Osteocyte (in vitro differentiated cells): Measurements from ENCODE around the gene OR2T8. TPM values are rescaled to one million over a fixed set of nuclear protein-coding genes. Genes with fewer than 3 reads are reported as not detected.
A peak's percentile ranks its signal among the peaks of the same experiment; 100 is the strongest.

ENCODE experiments used
- DNase-seq: peaks from one replicate; pipeline ENCODE4 v3.0.0; 2021; ENCODE audit warnings: mixed read lengths; ENCODE audit not compliant: unreplicated experiment; ENCODE audit errors: extremely low spot score
- H3K27ac Mint-ChIP-seq: one replicate; pipeline ENCODE4 v1.8.0; 2021; ENCODE audit warnings: mild to moderate bottlenecking, mixed read lengths; ENCODE audit not compliant: unreplicated experiment
- H3K27me3 Mint-ChIP-seq: one replicate; pipeline ENCODE4 v1.8.0; 2021; ENCODE audit warnings: mixed read lengths; ENCODE audit not compliant: unreplicated experiment
- H3K36me3 Mint-ChIP-seq: one replicate; pipeline ENCODE4 v1.8.0; 2021; ENCODE audit warnings: mixed read lengths; ENCODE audit not compliant: unreplicated experiment
- H3K4me1 Mint-ChIP-seq: one replicate; pipeline ENCODE4 v1.8.0; 2021; ENCODE audit warnings: mixed read lengths; ENCODE audit not compliant: unreplicated experiment
- H3K4me3 Mint-ChIP-seq: one replicate; pipeline ENCODE4 v1.8.0; 2021; ENCODE audit warnings: mild to moderate bottlenecking, moderate library complexity, mixed read lengths; ENCODE audit not compliant: unreplicated experiment
- H3K9me3 Mint-ChIP-seq: one replicate; pipeline ENCODE4 v1.8.0; 2021; ENCODE audit warnings: mixed read lengths; ENCODE audit not compliant: unreplicated experiment
- total RNA-seq: library from RNA; stranded (reverse); gene quantifications from 2 replicates; pipeline ENCODE4 v1.2.1, GENCODE V29; 2021
- TF ChIP-seq, protein P1 (sequence below): fragments of 200-600 bp; sonication (generic); IDR thresholded peaks from 2 replicates; pipeline ENCODE4 v1.5.0; 2021; ENCODE audit warnings: antibody characterized with exemption, mild to moderate bottlenecking, moderate library complexity

OR2T8 gene
- total RNA-seq, 1 donor from 2014 or later = not detected

DNA sequence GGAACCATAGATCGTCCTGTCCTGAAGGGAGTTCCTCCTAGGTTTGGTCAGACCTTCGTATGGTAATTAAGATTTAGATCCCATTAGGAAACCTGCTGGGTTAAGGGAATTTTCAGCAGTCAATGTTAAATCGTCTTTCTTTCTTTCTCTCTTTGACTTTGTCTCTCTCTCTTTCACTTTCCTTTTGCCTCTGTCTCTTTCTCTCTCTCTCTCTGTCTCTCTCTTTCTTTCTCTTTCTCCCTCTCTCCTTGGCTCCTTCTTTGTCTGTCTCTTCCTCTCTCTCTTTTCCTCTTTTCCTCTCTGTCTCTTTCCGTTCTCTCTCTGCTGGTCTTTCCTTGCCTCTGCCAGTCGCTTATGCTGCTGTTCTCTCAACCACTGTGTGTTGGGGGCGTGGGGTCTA is 15.9 kb upstream of the OR2T8 start:
- H3K36me3 Mint-ChIP-seq = no peaks in the 10 kb centered on the region
- TF ChIP-seq, protein P1, sequence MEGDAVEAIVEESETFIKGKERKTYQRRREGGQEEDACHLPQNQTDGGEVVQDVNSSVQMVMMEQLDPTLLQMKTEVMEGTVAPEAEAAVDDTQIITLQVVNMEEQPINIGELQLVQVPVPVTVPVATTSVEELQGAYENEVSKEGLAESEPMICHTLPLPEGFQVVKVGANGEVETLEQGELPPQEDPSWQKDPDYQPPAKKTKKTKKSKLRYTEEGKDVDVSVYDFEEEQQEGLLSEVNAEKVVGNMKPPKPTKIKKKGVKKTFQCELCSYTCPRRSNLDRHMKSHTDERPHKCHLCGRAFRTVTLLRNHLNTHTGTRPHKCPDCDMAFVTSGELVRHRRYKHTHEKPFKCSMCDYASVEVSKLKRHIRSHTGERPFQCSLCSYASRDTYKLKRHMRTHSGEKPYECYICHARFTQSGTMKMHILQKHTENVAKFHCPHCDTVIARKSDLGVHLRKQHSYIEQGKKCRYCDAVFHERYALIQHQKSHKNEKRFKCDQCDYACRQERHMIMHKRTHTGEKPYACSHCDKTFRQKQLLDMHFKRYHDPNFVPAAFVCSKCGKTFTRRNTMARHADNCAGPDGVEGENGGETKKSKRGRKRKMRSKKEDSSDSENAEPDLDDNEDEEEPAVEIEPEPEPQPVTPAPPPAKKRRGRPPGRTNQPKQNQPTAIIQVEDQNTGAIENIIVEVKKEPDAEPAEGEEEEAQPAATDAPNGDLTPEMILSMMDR = no peak
- no peak for DNase-seq
- no peak overlapping the region for H3K27ac Mint-ChIP-seq
- H3K27me3 Mint-ChIP-seq = no peaks in the 10 kb centered on the region
- peaks cover 11% of the 10 kb centered on the region for H3K4me1 Mint-ChIP-seq
- H3K9me3 Mint-ChIP-seq = peaks cover 7% of the 10 kb centered on the region
- no peak overlapping the region for H3K4me3 Mint-ChIP-seq

DNA sequence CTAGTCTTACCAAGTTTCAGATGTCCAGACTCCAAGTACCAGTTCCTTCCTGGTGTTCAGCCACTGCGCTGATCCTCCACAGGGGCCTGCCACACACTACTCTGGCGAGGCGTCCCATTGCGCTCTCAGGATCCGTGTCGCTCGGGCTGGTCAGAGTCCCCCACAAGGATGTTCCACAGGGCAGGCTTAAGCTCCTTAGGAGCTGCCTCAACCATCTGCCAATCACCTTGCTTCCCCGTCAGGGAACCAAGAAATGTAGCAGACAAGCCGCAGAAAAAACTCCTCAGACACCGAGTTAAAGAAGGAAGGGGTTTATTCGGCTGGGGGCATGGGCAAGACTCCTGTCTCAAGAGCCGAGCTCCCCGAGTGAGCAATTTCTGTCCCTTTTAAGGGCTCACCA is 14.9 kb upstream of the OR2T8 start:
- H3K27me3 Mint-ChIP-seq = no peaks in the 10 kb centered on the region
- H3K4me1 Mint-ChIP-seq = peaks cover 11% of the 10 kb centered on the region
- DNase-seq = no peak
- TF ChIP-seq, protein P1 = no peak
- no peak overlapping the region for H3K4me3 Mint-ChIP-seq
- H3K36me3 Mint-ChIP-seq = no peaks in the 10 kb centered on the region
- H3K9me3 Mint-ChIP-seq = peaks cover 10% of the 10 kb centered on the region
- no peak overlapping the region for H3K27ac Mint-ChIP-seq

DNA sequence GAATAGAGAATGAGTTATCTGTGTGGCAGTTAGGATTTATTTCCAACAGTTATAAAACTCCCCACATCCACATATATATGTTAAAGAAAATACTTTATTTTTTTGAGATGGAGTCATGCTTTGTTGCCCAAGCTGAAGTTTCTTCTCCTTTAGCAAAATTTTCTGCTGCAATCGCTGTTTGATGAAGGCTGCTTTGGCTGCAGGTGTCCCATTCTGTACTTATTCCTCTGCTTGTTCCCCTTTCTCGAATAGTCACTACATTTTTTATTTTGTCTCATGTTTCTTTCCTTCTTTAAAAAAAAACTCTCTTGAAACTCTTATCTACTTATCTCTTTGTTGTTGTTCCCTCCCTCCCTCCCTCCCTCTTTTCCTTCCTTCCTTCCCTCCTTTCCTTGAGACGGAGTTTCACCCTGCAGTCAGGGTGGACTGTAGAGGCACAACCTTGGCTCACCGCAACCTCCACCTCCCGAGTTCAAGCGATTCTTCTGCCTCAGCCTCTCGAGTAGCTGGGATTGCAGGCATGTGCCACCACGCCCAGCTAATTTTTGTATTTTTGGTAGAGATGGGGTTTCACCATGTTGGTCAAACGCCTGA is 14.0 kb upstream of the OR2T8 start:
- TF ChIP-seq, protein P1 = no peak
- Mint-ChIP-seq H3K4me1 (peaks cover 11% of the 10 kb centered on the region), H3K4me3 (peak overlapping the region; percentile 69), H3K36me3 (no peaks in the 10 kb centered on the region), H3K27me3 (no peaks in the 10 kb centered on the region), H3K9me3 (peaks cover 17% of the 10 kb centered on the region), H3K27ac (peak overlapping the region; percentile 88)
- DNase-seq = no peak

DNA sequence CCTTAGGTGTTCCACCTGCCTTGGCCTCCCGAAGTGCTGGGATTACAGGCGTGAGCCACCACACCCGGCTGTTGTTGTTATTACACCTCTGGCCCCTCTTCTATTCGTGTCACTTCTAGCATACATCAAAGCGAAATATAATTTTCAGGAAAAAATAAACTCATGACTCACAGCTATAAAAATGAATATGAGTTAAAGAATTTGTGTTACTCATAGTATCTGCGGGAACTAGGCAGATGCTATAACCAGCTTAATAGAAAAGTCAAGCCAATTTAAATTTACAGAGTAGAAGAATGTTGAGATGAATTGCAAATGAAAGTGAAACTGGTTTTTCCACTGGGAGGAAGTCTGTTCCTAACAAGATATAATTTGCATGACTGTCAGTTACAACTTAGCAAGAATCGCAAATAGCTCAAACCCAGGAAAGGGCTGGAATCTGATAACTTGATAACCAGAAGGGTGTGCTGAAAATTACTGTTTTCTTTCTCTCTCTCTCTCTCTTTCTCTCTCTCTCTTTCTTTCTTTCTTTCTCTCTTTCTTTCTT is 13.5 kb upstream of the OR2T8 start:
- H3K27me3 Mint-ChIP-seq = no peaks in the 10 kb centered on the region
- peaks cover 17% of the 10 kb centered on the region for H3K9me3 Mint-ChIP-seq
- H3K27ac Mint-ChIP-seq = peak overlapping the region; percentile 88
- peak overlapping the region; percentile 69 for H3K4me3 Mint-ChIP-seq
- no peaks in the 10 kb centered on the region for H3K36me3 Mint-ChIP-seq
- H3K4me1 Mint-ChIP-seq = peaks cover 11% of the 10 kb centered on the region
- TF ChIP-seq, protein P1 = no peak
- no peak for DNase-seq

DNA sequence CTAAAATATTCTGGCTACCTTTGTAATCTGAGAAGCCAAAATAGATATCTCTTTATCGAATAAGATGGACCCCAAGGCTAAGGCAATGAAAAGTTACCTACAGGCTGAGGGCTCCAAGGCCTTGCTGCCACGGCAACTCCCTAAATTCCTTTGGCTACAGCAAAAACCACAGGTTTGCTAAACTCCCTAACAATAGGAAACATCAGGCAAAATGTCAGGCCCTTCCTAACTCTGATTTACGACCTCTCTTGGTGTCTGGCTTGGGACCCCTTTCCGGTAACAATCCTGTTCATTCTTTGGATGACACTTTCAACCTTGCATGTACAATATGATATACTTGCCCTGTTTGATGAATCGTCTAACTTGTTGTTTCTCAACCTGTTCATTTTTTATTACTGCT is 11.3 kb upstream of the OR2T8 start:
- H3K4me3 Mint-ChIP-seq = no peak overlapping the region
- H3K27ac Mint-ChIP-seq = no peak overlapping the region
- no peak for DNase-seq
- H3K36me3 Mint-ChIP-seq = no peaks in the 10 kb centered on the region
- TF ChIP-seq, protein P1 = no peak
- peaks cover 17% of the 10 kb centered on the region for H3K9me3 Mint-ChIP-seq
- peaks cover 11% of the 10 kb centered on the region for H3K4me1 Mint-ChIP-seq
- no peaks in the 10 kb centered on the region for H3K27me3 Mint-ChIP-seq
